Fibroblast of skin of right quadriceps (primary cell): Measurements from ENCODE around the gene NPY2R.

Experiments used
- DNase-seq: peaks from one replicate; pipeline ENCODE4 v3.0.0-alpha.2; 2013

NPY2R gene

GRCh38 chr4:155252327-155252726, 43.9 kb downstream of the NPY2R start:
- DNase-seq, result no peak

- DNase-seq, result no peak
These were observed 55.0 kb downstream of the NPY2R start for GRCh38 chr4:155263480-155263879.

- no peak for DNase-seq
These were observed 56.7 kb downstream of the NPY2R start for GRCh38 chr4:155265113-155265512.
